Karpas-422 (cell line): ENCODE data around the gene TRPV3. TPM values are rescaled to one million over a fixed set of nuclear protein-coding genes. Genes with fewer than 3 reads are reported as not detected.
"Not testable (repeated sequence)": the region's sequence is repeated elsewhere in the genome, so short reads cannot be mapped to it uniquely, and the experiment has no call there.

ENCODE experiments used
- DNase-seq: peaks from one replicate; pipeline ENCODE4 v3.0.0-alpha.2; 2015
- H2AFZ ChIP-seq: fragments of 200-600 bp; sonication (generic); 2 replicates; pipeline ENCODE4 v1.6.1; 2014; ENCODE audit warnings: antibody characterized with exemption, low read length, mixed read lengths
- H3K27ac ChIP-seq: fragments of 200-600 bp; sonication (generic); 2 replicates; pipeline ENCODE4 v1.5.1; 2014; ENCODE audit warnings: mild to moderate bottlenecking, low read length, moderate library complexity
- H3K27me3 ChIP-seq: fragments of 200-600 bp; sonication (generic); 2 replicates; pipeline ENCODE4 v1.6.1; 2014; ENCODE audit warnings: low read length, mixed read lengths
- H3K36me3 ChIP-seq: fragments of 200-600 bp; sonication (generic); 2 replicates; pipeline ENCODE4 v1.6.1; 2014; ENCODE audit warnings: low read length, mixed read lengths; ENCODE audit not compliant: insufficient read depth
- H3K4me1 ChIP-seq: fragments of 200-600 bp; sonication (generic); 2 replicates; pipeline ENCODE4 v1.6.1; 2014; ENCODE audit warnings: mild to moderate bottlenecking, low read length, mixed read lengths
- H3K4me2 ChIP-seq: fragments of 200-600 bp; sonication (generic); 2 replicates; pipeline ENCODE4 v1.6.1; 2014; ENCODE audit warnings: low read length, low read depth, mild to moderate bottlenecking; ENCODE audit not compliant: poor library complexity, severe bottlenecking
- H3K4me3 ChIP-seq: fragments of 200-600 bp; sonication (generic); 2 replicates; pipeline ENCODE4 v1.5.1; 2014; ENCODE audit warnings: mild to moderate bottlenecking, antibody characterized with exemption, low read length, mixed read lengths
- H3K79me2 ChIP-seq: fragments of 200-600 bp; sonication (generic); 2 replicates; pipeline ENCODE4 v1.6.1; 2014; ENCODE audit warnings: mild to moderate bottlenecking, low read length, mixed read lengths
- H3K9ac ChIP-seq: fragments of 200-600 bp; sonication (generic); 2 replicates; pipeline ENCODE4 v1.6.0; 2014; ENCODE audit warnings: low read length
- H3K9me2 ChIP-seq: fragments of 200-600 bp; sonication (generic), shearing (Covaris generic); replicated peaks from 2 replicates; pipeline ENCODE4 v1.6.0; 2014; ENCODE audit warnings: mild to moderate bottlenecking, low read length, moderate library complexity; ENCODE audit not compliant: insufficient read depth
- H3K9me3 ChIP-seq: fragments of 300-700, 200-600 bp; sonication (generic); 2 replicates; pipeline ENCODE4 v1.6.1; 2014; ENCODE audit warnings: low read length, mixed read lengths
- H4K20me1 ChIP-seq: fragments of 200-600 bp; sonication (generic); 2 replicates; pipeline ENCODE4 v1.6.1; 2014; ENCODE audit warnings: mild to moderate bottlenecking, antibody characterized with exemption, low read length, low read depth; ENCODE audit not compliant: insufficient read depth
- total RNA-seq: library from RNA; depleted of rRNA; stranded (reverse); fragments of >200 nt; shearing (Covaris generic); gene quantifications from 2 replicates; pipeline ENCODE4 v1.2.3, GENCODE V29; 2014; ENCODE audit warnings: low replicate concordance

The TRPV3 gene
- total RNA-seq, 1 experiment from 2014 or later, result 1.4 TPM

GRCh38 chr17:3479988-3480387 is 77.6 kb downstream of the TRPV3 start:
- H2AFZ ChIP-seq, result no peak overlapping the region
- H3K4me3 ChIP-seq, result no peak overlapping the region
- no peak overlapping the region for H3K9ac ChIP-seq
- no peak overlapping the region for H3K4me2 ChIP-seq
- H3K27ac ChIP-seq, result no peak overlapping the region
- H3K9me2 ChIP-seq, result no peaks in the 10 kb centered on the region
- H4K20me1 ChIP-seq, result no peaks in the 10 kb centered on the region
- H3K9me3 ChIP-seq, result no peaks in the 10 kb centered on the region
- no peaks in the 10 kb centered on the region for H3K27me3 ChIP-seq
- H3K4me1 ChIP-seq, result peaks cover 11% of the 10 kb centered on the region
- H3K36me3 ChIP-seq, result no peaks in the 10 kb centered on the region
- H3K79me2 ChIP-seq, result no peaks in the 10 kb centered on the region
- DNase-seq, result no peak

- peaks cover 11% of the 10 kb centered on the region for H3K4me1 ChIP-seq
- no peak for DNase-seq
- H3K9me3 ChIP-seq, result no peaks in the 10 kb centered on the region
- no peaks in the 10 kb centered on the region for H3K27me3 ChIP-seq
- H3K79me2 ChIP-seq, result no peaks in the 10 kb centered on the region
- H3K4me2 ChIP-seq, result peak within 1 kb of the TSS; percentile 61
- no peaks in the 10 kb centered on the region for H3K36me3 ChIP-seq
- H3K4me3 ChIP-seq, result peak within 1 kb of the TSS; percentile 48
- no peaks in the 10 kb centered on the region for H4K20me1 ChIP-seq
- peak within 1 kb of the TSS; percentile 60; the same call in 1 of the 2 replicates for H2AFZ ChIP-seq
- H3K27ac ChIP-seq, result no peak within 1 kb of the TSS
- no peak within 1 kb of the TSS for H3K9ac ChIP-seq
- no peaks in the 10 kb centered on the region for H3K9me2 ChIP-seq
These were observed 81.6 kb downstream of the TRPV3 start, which contains the start of gene ASPA for GRCh38 chr17:3475812-3476610. ASPA (plus strand) TSS chr17:3475997; CDS start chr17:3476160, 163 bp downstream.

GRCh38 chr17:3475251-3475685 is 82.3 kb downstream of the TRPV3 start:
- H3K27ac ChIP-seq, result no peak overlapping the region
- H3K4me1 ChIP-seq, result peaks cover 11% of the 10 kb centered on the region
- no peaks in the 10 kb centered on the region for H4K20me1 ChIP-seq
- H3K4me3 ChIP-seq, result no peak overlapping the region
- H3K9ac ChIP-seq, result no peak overlapping the region
- no peaks in the 10 kb centered on the region for H3K9me2 ChIP-seq
- no peaks in the 10 kb centered on the region for H3K36me3 ChIP-seq
- DNase-seq, result no peak
- H3K27me3 ChIP-seq, result no peaks in the 10 kb centered on the region
- H3K79me2 ChIP-seq, result no peaks in the 10 kb centered on the region
- H2AFZ ChIP-seq, result no peak overlapping the region
- H3K4me2 ChIP-seq, result no peak overlapping the region
- H3K9me3 ChIP-seq, result no peaks in the 10 kb centered on the region

- no peaks in the 10 kb centered on the region for H4K20me1 ChIP-seq
- H3K9ac ChIP-seq, result no peak overlapping the region
- H3K9me3 ChIP-seq, result no peaks in the 10 kb centered on the region
- H3K79me2 ChIP-seq, result no peaks in the 10 kb centered on the region
- H2AFZ ChIP-seq, result no peak overlapping the region
- H3K4me1 ChIP-seq, result peaks cover 11% of the 10 kb centered on the region
- no peak overlapping the region for H3K4me2 ChIP-seq
- no peak overlapping the region for H3K27ac ChIP-seq
- DNase-seq, result no peak
- no peaks in the 10 kb centered on the region for H3K9me2 ChIP-seq
- no peaks in the 10 kb centered on the region for H3K36me3 ChIP-seq
- no peak overlapping the region for H3K4me3 ChIP-seq
- H3K27me3 ChIP-seq, result no peaks in the 10 kb centered on the region
These were observed 83.4 kb downstream of the TRPV3 start for GRCh38 chr17:3474212-3474611.

- H3K79me2 ChIP-seq, result no peaks in the 10 kb centered on the region
- H3K9me2 ChIP-seq, result no peaks in the 10 kb centered on the region
- no peak overlapping the region for H2AFZ ChIP-seq
- H3K27me3 ChIP-seq, result no peaks in the 10 kb centered on the region
- H3K4me3 ChIP-seq, result no peak overlapping the region
- H3K36me3 ChIP-seq, result no peaks in the 10 kb centered on the region
- H3K4me2 ChIP-seq, result no peak overlapping the region
- no peak for DNase-seq
- H3K4me1 ChIP-seq, result peaks cover 11% of the 10 kb centered on the region
- H4K20me1 ChIP-seq, result no peaks in the 10 kb centered on the region
- H3K9me3 ChIP-seq, result no peaks in the 10 kb centered on the region
- no peak overlapping the region for H3K27ac ChIP-seq
- no peak overlapping the region for H3K9ac ChIP-seq
These were observed 85.5 kb downstream of the TRPV3 start for GRCh38 chr17:3472137-3472536.

GRCh38 chr17:3471599-3471998 is 86.0 kb downstream of the TRPV3 start, which contains the start of gene SPATA22:
SPATA22 (minus strand) TSS chr17:3471819; CDS start chr17:3469325, 2,494 bp downstream.
- H3K9me3 ChIP-seq, result no peaks in the 10 kb centered on the region
- H3K4me3 ChIP-seq, result no peak within 1 kb of the TSS
- no peaks in the 10 kb centered on the region for H3K9me2 ChIP-seq
- H4K20me1 ChIP-seq, result no peaks in the 10 kb centered on the region
- DNase-seq, result no peak
- H3K27me3 ChIP-seq, result no peaks in the 10 kb centered on the region
- no peaks in the 10 kb centered on the region for H3K79me2 ChIP-seq
- H3K36me3 ChIP-seq, result no peaks in the 10 kb centered on the region
- H3K27ac ChIP-seq, result no peak within 1 kb of the TSS
- H2AFZ ChIP-seq, result no peak within 1 kb of the TSS
- no peak within 1 kb of the TSS for H3K9ac ChIP-seq
- H3K4me1 ChIP-seq, result peaks cover 10% of the 10 kb centered on the region
- no peak within 1 kb of the TSS for H3K4me2 ChIP-seq

- H3K9me2 ChIP-seq, result no peaks in the 10 kb centered on the region
- H3K4me3 ChIP-seq, result no peak overlapping the region
- no peak overlapping the region for H3K27ac ChIP-seq
- no peaks in the 10 kb centered on the region for H3K4me1 ChIP-seq
- no peak overlapping the region for H3K9ac ChIP-seq
- H4K20me1 ChIP-seq, result no peaks in the 10 kb centered on the region
- no peak overlapping the region for H3K4me2 ChIP-seq
- no peaks in the 10 kb centered on the region for H3K9me3 ChIP-seq
- H3K36me3 ChIP-seq, result no peaks in the 10 kb centered on the region
- H2AFZ ChIP-seq, result no peak overlapping the region
- H3K27me3 ChIP-seq, result no peaks in the 10 kb centered on the region
- H3K79me2 ChIP-seq, result no peaks in the 10 kb centered on the region
- DNase-seq, result no peak
These were observed 88.1 kb downstream of the TRPV3 start for GRCh38 chr17:3469529-3469928.

- H4K20me1 ChIP-seq, H3K27me3 ChIP-seq, H3K9me2 ChIP-seq, H3K27ac ChIP-seq, H3K4me3 ChIP-seq, H3K4me1 ChIP-seq, H3K79me2 ChIP-seq, DNase-seq, H3K9me3 ChIP-seq, H3K36me3 ChIP-seq, H2AFZ ChIP-seq, H3K4me2 ChIP-seq, H3K9ac ChIP-seq: not testable (repeated sequence)
These were observed 91.3 kb downstream of the TRPV3 start for GRCh38 chr17:3466355-3466754.
